ENCODE results near the gene TSSC4.

DNA sequence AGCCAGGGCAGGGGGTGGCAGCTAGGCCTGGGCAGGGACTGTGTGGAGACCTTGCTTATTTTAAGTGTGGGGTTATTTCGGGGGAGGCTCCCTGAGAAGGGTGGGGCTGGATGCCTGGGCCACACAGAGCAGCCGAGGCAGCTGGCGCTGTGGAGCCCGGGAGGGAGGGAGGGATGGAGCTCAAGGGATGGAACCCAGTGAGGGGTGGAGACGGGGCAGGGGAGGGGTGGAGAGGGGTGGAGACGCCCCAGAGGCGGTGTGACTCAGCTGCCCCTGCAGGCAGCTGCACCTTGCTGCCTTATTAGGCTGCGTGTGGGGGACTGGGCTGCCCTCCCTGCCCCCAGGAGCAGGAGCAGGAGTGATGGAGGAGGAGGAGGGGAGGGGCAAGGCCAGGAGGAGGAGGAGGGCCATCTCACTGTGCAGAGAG is 9.8 kb upstream of the TSSC4 start:
- TF ChIP-seq, protein P1, sequence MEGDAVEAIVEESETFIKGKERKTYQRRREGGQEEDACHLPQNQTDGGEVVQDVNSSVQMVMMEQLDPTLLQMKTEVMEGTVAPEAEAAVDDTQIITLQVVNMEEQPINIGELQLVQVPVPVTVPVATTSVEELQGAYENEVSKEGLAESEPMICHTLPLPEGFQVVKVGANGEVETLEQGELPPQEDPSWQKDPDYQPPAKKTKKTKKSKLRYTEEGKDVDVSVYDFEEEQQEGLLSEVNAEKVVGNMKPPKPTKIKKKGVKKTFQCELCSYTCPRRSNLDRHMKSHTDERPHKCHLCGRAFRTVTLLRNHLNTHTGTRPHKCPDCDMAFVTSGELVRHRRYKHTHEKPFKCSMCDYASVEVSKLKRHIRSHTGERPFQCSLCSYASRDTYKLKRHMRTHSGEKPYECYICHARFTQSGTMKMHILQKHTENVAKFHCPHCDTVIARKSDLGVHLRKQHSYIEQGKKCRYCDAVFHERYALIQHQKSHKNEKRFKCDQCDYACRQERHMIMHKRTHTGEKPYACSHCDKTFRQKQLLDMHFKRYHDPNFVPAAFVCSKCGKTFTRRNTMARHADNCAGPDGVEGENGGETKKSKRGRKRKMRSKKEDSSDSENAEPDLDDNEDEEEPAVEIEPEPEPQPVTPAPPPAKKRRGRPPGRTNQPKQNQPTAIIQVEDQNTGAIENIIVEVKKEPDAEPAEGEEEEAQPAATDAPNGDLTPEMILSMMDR (IDR thresholded peaks at IDR 0.05): no peak
- no peak for TF ChIP-seq POLR2A (IDR thresholded peaks at IDR 0.05)

Data from right lobe of liver (tissue), 4 donors.